Measurements from ENCODE around the gene TRIML1. TPM values are rescaled to one million over a fixed set of nuclear protein-coding genes. Genes with fewer than 3 reads are reported as not detected.

The TRIML1 gene
- total RNA-seq: not detected

- H3K27me3 Mint-ChIP-seq: no peaks in the 10 kb centered on the region
- H3K4me1 Mint-ChIP-seq: no peaks in the 10 kb centered on the region
- DNase-seq: no peak
- no peak within 1 kb of the TSS for H3K27ac Mint-ChIP-seq
- peaks cover 1% of the 10 kb centered on the region for H3K9me3 Mint-ChIP-seq
- H3K4me3 Mint-ChIP-seq: no peak within 1 kb of the TSS
- no peaks in the 10 kb centered on the region for H3K36me3 Mint-ChIP-seq
Observed at GRCh38 chr4:188139141-188139540, at the start of gene TRIML1. Gene TRIML1, plus strand, starts transcription at chr4:188139441. Its CDS starts 118 bp downstream, at chr4:188139559.

GRCh38 chr4:188092824-188093223 is 46.4 kb upstream of the TRIML1 start:
- no peak overlapping the region for H3K27ac Mint-ChIP-seq

GRCh38 chr4:188106454-188106853 is 32.8 kb upstream of the TRIML1 start:
- no peaks in the 10 kb centered on the region for H3K4me1 Mint-ChIP-seq
- H3K27me3 Mint-ChIP-seq: no peaks in the 10 kb centered on the region
- no peak overlapping the region for H3K27ac Mint-ChIP-seq
- no peak overlapping the region for H3K4me3 Mint-ChIP-seq
- no peak for DNase-seq
- peaks cover 4% of the 10 kb centered on the region for H3K9me3 Mint-ChIP-seq
- H3K36me3 Mint-ChIP-seq: peaks cover 1% of the 10 kb centered on the region

More at GRCh38 chr4:188092824-188093223, 46.4 kb upstream of the TRIML1 start:
- DNase-seq: no peak
- peaks cover 8% of the 10 kb centered on the region for H3K9me3 Mint-ChIP-seq
- H3K27me3 Mint-ChIP-seq: no peaks in the 10 kb centered on the region
- H3K4me1 Mint-ChIP-seq: no peaks in the 10 kb centered on the region
- no peak overlapping the region for H3K4me3 Mint-ChIP-seq
- H3K36me3 Mint-ChIP-seq: no peaks in the 10 kb centered on the region

GRCh38 chr4:188107931-188108843 is 31.1 kb upstream of the TRIML1 start:
- Mint-ChIP-seq H3K9me3 (peaks cover 4% of the 10 kb centered on the region), H3K27me3 (no peaks in the 10 kb centered on the region), H3K4me1 (no peaks in the 10 kb centered on the region), H3K4me3 (no peak overlapping the region), H3K36me3 (peaks cover 1% of the 10 kb centered on the region), H3K27ac (no peak overlapping the region)
- no peak for DNase-seq

DNA sequence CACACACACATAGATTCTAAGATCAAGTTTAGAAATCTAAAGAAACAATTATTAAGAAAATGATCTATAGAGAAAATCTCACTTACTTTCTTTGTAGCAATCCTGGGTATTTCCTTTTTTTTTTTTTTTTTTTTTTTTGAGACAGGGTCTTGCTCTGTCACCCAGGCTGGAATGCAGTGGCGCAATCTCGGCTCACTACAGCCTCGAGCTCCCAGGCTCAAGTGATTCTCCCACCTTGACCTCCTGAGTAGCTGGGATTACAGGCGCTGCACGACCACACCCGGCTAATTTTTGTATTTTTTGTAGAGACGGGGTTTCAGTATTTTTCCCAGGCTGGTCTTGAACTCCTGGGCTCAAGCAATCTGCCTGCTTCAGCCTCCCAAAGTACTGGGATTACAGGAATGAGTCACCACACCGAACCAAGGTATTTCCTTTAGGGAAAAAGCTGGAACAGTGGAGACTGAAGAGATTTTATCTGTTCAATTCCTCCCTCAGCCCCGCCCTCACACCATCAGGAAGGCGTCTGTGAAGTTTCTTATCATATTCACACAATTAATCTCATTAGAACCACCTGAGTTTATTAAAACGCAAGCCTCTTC is 30.0 kb upstream of the TRIML1 start, which contains the start of gene TRIML2:
TRIML2 (minus strand) TSS at position 447 of the 599 bp plus-strand sequence. CDS start 4,235 bp downstream, outside the sequence.
- Mint-ChIP-seq H3K27me3 (no peaks in the 10 kb centered on the region), H3K9me3 (peaks cover 4% of the 10 kb centered on the region), H3K4me3 (no peak within 1 kb of the TSS), H3K27ac (no peak within 1 kb of the TSS), H3K36me3 (peaks cover 1% of the 10 kb centered on the region), H3K4me1 (no peaks in the 10 kb centered on the region)
- DNase-seq: no peak

DNA sequence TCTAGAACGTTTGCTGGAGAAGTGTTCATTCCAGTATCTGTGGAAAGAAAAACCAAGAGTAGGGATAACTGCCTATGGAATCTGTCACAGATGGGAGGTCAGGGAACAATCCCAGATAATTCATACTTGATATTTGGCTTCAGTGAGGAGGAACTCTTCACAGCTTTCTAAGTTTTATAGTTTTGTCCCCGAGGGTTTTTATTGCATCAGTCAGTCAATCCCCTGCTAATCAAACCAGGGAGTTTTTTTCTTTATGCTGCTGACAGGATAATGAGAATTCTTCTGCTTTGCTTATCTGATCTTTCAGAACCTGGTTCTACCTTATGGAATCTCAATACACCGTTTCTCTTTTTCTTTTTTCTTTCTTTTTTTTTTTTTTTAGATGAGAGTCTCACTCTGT is 29.2 kb upstream of the TRIML1 start:
- Mint-ChIP-seq H3K4me3 (no peak overlapping the region), H3K27ac (no peak overlapping the region), H3K36me3 (peaks cover 1% of the 10 kb centered on the region), H3K27me3 (no peaks in the 10 kb centered on the region), H3K9me3 (peaks cover 4% of the 10 kb centered on the region), H3K4me1 (no peaks in the 10 kb centered on the region)
- no peak for DNase-seq

GRCh38 chr4:188110741-188111471 is 28.3 kb upstream of the TRIML1 start:
- Mint-ChIP-seq H3K36me3 (no peaks in the 10 kb centered on the region), H3K27ac (no peak overlapping the region)

GRCh38 chr4:188111955-188112354 is 27.3 kb upstream of the TRIML1 start:
- Mint-ChIP-seq H3K4me3 (no peak overlapping the region), H3K27ac (no peak overlapping the region), H3K27me3 (no peaks in the 10 kb centered on the region), H3K4me1 (no peaks in the 10 kb centered on the region), H3K36me3 (no peaks in the 10 kb centered on the region), H3K9me3 (peaks cover 3% of the 10 kb centered on the region)
- no peak for DNase-seq

More at GRCh38 chr4:188110741-188111471, 28.3 kb upstream of the TRIML1 start:
- Mint-ChIP-seq H3K4me1 (no peaks in the 10 kb centered on the region), H3K27me3 (no peaks in the 10 kb centered on the region), H3K9me3 (peaks cover 3% of the 10 kb centered on the region), H3K4me3 (no peak overlapping the region)
- no peak for DNase-seq

DNA sequence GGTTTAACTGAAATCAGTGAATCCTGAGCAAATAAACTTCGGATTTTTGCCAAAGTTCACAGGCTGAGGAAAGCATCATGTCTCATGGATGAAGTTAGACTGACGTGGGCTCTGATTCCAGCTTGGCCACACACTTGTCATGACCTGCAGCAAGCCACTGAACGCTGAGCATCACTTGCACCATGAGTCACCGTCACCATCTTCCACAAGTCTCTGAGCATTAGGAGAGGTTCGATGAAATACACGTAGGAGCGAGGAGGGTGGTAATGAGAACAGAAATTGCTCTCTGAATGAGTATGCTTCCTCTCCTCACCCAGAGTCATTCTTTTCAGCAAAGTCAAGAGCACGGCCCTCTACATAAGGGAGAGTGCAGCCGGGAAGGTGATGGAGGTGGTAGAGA is 26.1 kb upstream of the TRIML1 start:
- DNase-seq: no peak
- Mint-ChIP-seq H3K27me3 (no peaks in the 10 kb centered on the region), H3K4me3 (no peak overlapping the region), H3K9me3 (peaks cover 3% of the 10 kb centered on the region), H3K36me3 (no peaks in the 10 kb centered on the region), H3K4me1 (no peaks in the 10 kb centered on the region), H3K27ac (no peak overlapping the region)

GRCh38 chr4:188117631-188118324 is 21.5 kb upstream of the TRIML1 start:
- no peaks in the 10 kb centered on the region for H3K36me3 Mint-ChIP-seq
- H3K4me1 Mint-ChIP-seq: no peaks in the 10 kb centered on the region
- H3K4me3 Mint-ChIP-seq: no peak overlapping the region
- no peaks in the 10 kb centered on the region for H3K27me3 Mint-ChIP-seq
- no peak for DNase-seq
- no peak overlapping the region for H3K27ac Mint-ChIP-seq
- H3K9me3 Mint-ChIP-seq: no peaks in the 10 kb centered on the region

- Mint-ChIP-seq H3K4me1 (no peaks in the 10 kb centered on the region), H3K4me3 (no peak overlapping the region), H3K9me3 (no peaks in the 10 kb centered on the region), H3K27me3 (no peaks in the 10 kb centered on the region), H3K36me3 (no peaks in the 10 kb centered on the region), H3K27ac (no peak overlapping the region)
- no peak for DNase-seq
Observed at GRCh38 chr4:188121530-188121929, 17.7 kb upstream of the TRIML1 start.

DNA sequence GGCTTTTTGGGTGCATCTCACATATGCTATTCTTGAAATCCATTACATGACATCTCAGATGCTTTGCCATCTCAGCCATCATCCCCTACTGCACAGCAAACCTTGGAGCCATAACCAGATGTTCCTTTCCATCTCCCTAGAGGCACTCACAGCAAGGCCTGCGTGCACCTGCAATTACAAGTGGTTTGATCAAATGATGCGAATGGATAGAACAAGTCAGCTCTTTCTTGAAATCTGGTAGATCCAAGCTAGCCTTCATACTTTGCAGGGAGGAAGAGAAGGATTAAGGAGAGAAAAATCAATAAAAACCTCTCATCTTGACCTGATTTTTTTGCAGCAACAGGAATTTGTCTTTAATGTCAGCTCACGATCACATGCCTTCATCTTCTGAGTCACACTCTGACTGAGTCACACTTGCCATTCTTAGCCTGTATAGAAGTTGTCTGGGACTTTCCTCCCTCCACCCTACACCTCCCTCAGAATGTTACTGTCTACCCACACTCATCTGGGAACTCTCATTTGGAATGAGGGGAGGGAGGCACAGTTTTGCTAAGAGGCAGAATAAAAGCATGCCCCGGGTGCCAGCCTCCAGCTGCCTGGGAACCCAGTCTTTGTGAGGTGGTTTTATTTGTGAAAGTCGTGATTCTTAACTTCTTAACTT is 11.9 kb upstream of the TRIML1 start:
- Mint-ChIP-seq H3K36me3 (no peaks in the 10 kb centered on the region), H3K9me3 (peaks cover 5% of the 10 kb centered on the region), H3K4me1 (peaks cover 6% of the 10 kb centered on the region), H3K27me3 (no peaks in the 10 kb centered on the region), H3K4me3 (no peak overlapping the region), H3K27ac (no peak overlapping the region)
- DNase-seq: no peak

- DNase-seq: no peak
- Mint-ChIP-seq H3K4me1 (peaks cover 6% of the 10 kb centered on the region), H3K4me3 (no peak overlapping the region), H3K27ac (no peak overlapping the region), H3K27me3 (no peaks in the 10 kb centered on the region), H3K36me3 (no peaks in the 10 kb centered on the region), H3K9me3 (peaks cover 6% of the 10 kb centered on the region)
Observed at GRCh38 chr4:188130355-188130754, 8.9 kb upstream of the TRIML1 start.

DNA sequence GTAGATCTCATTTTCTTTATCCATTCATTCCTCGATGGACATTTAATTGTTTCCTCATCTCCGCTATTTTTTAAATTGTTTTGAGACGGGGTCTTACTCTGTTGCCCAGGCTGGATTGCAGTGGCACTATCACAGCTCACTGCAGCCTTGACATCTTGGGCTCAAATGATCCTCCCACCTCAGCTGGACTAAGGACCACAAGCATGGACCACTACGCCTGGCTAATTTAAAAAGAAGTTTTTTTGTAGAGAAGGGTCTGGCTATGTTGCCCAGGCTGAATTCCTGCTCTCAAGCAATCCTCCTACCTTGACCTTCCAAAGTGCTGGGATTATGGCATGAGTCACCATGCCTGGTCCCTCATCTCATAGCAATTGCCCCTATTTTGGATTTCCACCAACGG is 7.0 kb upstream of the TRIML1 start:
- no peaks in the 10 kb centered on the region for H3K36me3 Mint-ChIP-seq

More for the DNA sequence above, 7.0 kb upstream of the TRIML1 start:
- H3K4me1 Mint-ChIP-seq: peaks cover 4% of the 10 kb centered on the region
- H3K27ac Mint-ChIP-seq: no peak overlapping the region
- H3K9me3 Mint-ChIP-seq: peaks cover 6% of the 10 kb centered on the region
- no peaks in the 10 kb centered on the region for H3K27me3 Mint-ChIP-seq
- no peak for DNase-seq
- no peak overlapping the region for H3K4me3 Mint-ChIP-seq

Data from activated naive CD8-positive, alpha-beta T cell treated with anti-CD3 and anti-CD28 coated beads for 36 hours (primary cell).